ENCODE data around the gene PPP1R3E. TPM values are rescaled to one million over a fixed set of nuclear protein-coding genes. Genes with fewer than 3 reads are reported as not detected.

The PPP1R3E gene
- total and polyA plus RNA-seq, 2 of the 13 experiments (the other 11 are each of a cell fraction or from before 2014, with no cell fraction given), result 16.5 to 26.5 TPM

DNA sequence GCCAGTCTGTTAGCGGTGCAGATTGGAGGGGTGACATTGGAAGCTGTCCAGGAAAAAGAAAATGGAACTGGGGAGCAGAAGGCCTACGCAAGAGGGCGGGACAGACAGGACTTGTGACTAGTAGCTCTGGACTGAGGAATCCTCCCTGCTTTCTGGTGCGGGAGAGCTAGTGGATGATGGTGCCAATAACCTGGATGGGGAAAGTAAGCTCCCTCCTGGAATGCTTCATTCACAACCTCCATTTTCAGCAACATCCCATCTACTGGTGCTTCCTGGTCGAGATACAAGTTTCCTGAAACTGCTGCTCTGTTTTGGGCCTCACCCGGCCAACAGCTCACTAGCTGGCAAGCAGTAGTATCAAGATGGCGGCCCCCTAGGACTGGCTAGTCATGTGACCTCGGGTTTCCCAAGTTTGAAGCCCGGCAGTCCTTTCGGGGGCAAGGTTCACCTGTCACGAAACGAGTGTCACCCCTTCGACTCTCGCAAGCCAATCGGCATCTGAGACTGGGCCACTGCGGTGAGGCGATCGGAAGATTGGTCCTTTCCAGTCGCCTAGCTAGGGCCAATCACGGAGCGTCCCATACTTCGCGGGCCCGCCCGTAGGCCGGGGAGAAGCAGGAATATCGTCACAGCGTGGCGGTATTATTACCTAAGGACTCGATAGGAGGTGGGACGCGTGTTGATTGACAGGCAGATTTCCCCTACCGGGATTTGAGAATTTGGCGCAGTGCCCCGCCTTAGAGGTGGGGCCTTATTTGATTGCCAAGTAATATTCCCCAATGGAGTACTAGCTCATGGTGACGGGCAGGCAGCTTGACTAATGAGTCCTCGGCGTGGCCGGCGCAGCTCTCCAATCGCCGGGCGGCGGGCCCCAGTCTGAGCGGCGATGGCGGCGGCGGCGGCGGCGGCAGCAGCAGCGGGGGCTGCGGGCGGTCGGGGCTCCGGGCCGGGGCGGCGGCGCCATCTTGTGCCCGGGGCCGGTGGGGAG is 18.2 kb upstream of the PPP1R3E start, which contains the start of gene PABPN1 (continued):
- TF ChIP-seq, protein P1, sequence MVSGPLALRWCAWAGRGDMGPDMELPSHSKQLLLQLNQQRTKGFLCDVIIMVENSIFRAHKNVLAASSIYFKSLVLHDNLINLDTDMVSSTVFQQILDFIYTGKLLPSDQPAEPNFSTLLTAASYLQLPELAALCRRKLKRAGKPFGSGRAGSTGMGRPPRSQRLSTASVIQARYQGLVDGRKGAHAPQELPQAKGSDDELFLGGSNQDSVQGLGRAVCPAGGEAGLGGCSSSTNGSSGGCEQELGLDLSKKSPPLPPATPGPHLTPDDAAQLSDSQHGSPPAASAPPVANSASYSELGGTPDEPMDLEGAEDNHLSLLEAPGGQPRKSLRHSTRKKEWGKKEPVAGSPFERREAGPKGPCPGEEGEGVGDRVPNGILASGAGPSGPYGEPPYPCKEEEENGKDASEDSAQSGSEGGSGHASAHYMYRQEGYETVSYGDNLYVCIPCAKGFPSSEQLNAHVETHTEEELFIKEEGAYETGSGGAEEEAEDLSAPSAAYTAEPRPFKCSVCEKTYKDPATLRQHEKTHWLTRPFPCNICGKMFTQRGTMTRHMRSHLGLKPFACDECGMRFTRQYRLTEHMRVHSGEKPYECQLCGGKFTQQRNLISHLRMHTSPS (CRISPR knock-in tag; IDR thresholded peaks at IDR 0.05; ENCODE audit: low read depth), result peak; percentile 66; the same call in 1 of the 2 replicates
- TF ChIP-seq BHLHE40 (IDR thresholded peaks at IDR 0.05; ENCODE audit: low read length) (peak; percentile 78), SRSF4 (IDR thresholded peaks at IDR 0.05; ENCODE audit: low read depth, low read length, poor library complexity, severe bottlenecking) (no peak), KDM4B (CRISPR knock-in tag; IDR thresholded peaks at IDR 0.05) (peak; percentile 84), REL (CRISPR knock-in tag; conservative IDR thresholded peaks at IDR 0.05) (peak; percentile 83), NFAT5 (CRISPR knock-in tag; IDR thresholded peaks at IDR 0.05) (peak; percentile 96; the same call in 1 of the 2 replicates), ZNF598 (CRISPR knock-in tag; IDR thresholded peaks at IDR 0.05; ENCODE audit: borderline replicate concordance) (peak; percentile 98), ARID2 (CRISPR knock-in tag; IDR thresholded peaks at IDR 0.05; ENCODE audit: borderline replicate concordance) (peak; percentile 90; the same call in 1 of the 2 replicates), NFRKB (IDR thresholded peaks at IDR 0.05) (peak; percentile 97), ZFYVE20 (CRISPR knock-in tag; IDR thresholded peaks at IDR 0.05; ENCODE audit: borderline replicate concordance, low read depth) (no peak; the same call in 1 of the 2 replicates), RBM39 (IDR thresholded peaks at IDR 0.05; ENCODE audit: low read depth, low read length, poor library complexity, severe bottlenecking) (peak; percentile 95), BRD4 (CRISPR knock-in tag; IDR thresholded peaks at IDR 0.05) (peak; percentile 100), ZNF17 (CRISPR knock-in tag; IDR thresholded peaks at IDR 0.05) (no peak), THAP11 (CRISPR knock-in tag; IDR thresholded peaks at IDR 0.05) (peak; percentile 94), SALL2 (CRISPR knock-in tag; IDR thresholded peaks at IDR 0.05) (peak; percentile 95), HMG20B (CRISPR knock-in tag; conservative IDR thresholded peaks at IDR 0.05) (peak; percentile 45; the same call in 1 of the 2 replicates), CREB1 (IDR thresholded peaks at IDR 0.05) (peak; percentile 98), CREB1 (CRISPR knock-in tag; IDR thresholded peaks at IDR 0.05) (no peak)
- TF ChIP-seq, protein P2, sequence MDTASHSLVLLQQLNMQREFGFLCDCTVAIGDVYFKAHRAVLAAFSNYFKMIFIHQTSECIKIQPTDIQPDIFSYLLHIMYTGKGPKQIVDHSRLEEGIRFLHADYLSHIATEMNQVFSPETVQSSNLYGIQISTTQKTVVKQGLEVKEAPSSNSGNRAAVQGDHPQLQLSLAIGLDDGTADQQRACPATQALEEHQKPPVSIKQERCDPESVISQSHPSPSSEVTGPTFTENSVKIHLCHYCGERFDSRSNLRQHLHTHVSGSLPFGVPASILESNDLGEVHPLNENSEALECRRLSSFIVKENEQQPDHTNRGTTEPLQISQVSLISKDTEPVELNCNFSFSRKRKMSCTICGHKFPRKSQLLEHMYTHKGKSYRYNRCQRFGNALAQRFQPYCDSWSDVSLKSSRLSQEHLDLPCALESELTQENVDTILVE (CRISPR knock-in tag; IDR thresholded peaks at IDR 0.05), result peak; percentile 98
